ENCODE measurements around the gene CBR3.
A peak's percentile ranks its signal among the peaks of the same experiment; 100 is the strongest.

Gene CBR3

GRCh38 chr21:36156339-36156814, 21.5 kb downstream of the CBR3 start:
- Mint-ChIP-seq H3K27me3 (ENCODE audit: low read depth, poor library complexity) (peaks cover 67% of the 10 kb centered on the region), H3K4me1 (peaks cover 12% of the 10 kb centered on the region), H3K4me3 (peak overlapping the region; percentile 77), H3K9me3 (peaks cover 5% of the 10 kb centered on the region), H3K27ac (no peak overlapping the region), H3K36me3 (ENCODE audit: low read depth) (peaks cover 5% of the 10 kb centered on the region)
- TF ChIP-seq CTCF (IDR thresholded peaks at IDR 0.05), result no peak
- peak; percentile 100 for DNase-seq

- Mint-ChIP-seq H3K4me1 (peaks cover 12% of the 10 kb centered on the region), H3K27ac (no peak within 1 kb of the TSS), H3K27me3 (ENCODE audit: low read depth, poor library complexity) (peaks cover 72% of the 10 kb centered on the region), H3K9me3 (peaks cover 5% of the 10 kb centered on the region), H3K4me3 (peak within 1 kb of the TSS; percentile 77), H3K36me3 (ENCODE audit: low read depth) (peaks cover 5% of the 10 kb centered on the region)
- no peak for DNase-seq
- no peak for TF ChIP-seq CTCF (IDR thresholded peaks at IDR 0.05)
These were observed 22.2 kb downstream of the CBR3 start, which contains the start of gene DOP1B for GRCh38 chr21:36156815-36157670. Gene DOP1B (plus strand): TSS chr21:36156824. CDS start chr21:36164734, 7,910 bp downstream.

- peaks cover 74% of the 10 kb centered on the region for H3K27me3 Mint-ChIP-seq (ENCODE audit: low read depth, poor library complexity)
- H3K9me3 Mint-ChIP-seq, result no peaks in the 10 kb centered on the region
- peaks cover 25% of the 10 kb centered on the region for H3K4me1 Mint-ChIP-seq
- peaks cover 5% of the 10 kb centered on the region for H3K36me3 Mint-ChIP-seq (ENCODE audit: low read depth)
- H3K27ac Mint-ChIP-seq, result no peak overlapping the region
- H3K4me3 Mint-ChIP-seq, result no peak overlapping the region
- DNase-seq, result no peak
- TF ChIP-seq CTCF (IDR thresholded peaks at IDR 0.05), result no peak
These were observed 24.6 kb downstream of the CBR3 start for GRCh38 chr21:36159356-36159921.

- no peak for DNase-seq
- Mint-ChIP-seq H3K27me3 (ENCODE audit: low read depth, poor library complexity) (peaks cover 61% of the 10 kb centered on the region), H3K4me1 (peaks cover 28% of the 10 kb centered on the region), H3K4me3 (no peak overlapping the region), H3K36me3 (ENCODE audit: low read depth) (peaks cover 5% of the 10 kb centered on the region), H3K9me3 (no peaks in the 10 kb centered on the region), H3K27ac (no peak overlapping the region)
- TF ChIP-seq CTCF (IDR thresholded peaks at IDR 0.05), result no peak
These were observed 25.9 kb downstream of the CBR3 start for GRCh38 chr21:36160850-36161178.

GRCh38 chr21:36162631-36163030, 27.8 kb downstream of the CBR3 start:
- peaks cover 5% of the 10 kb centered on the region for H3K36me3 Mint-ChIP-seq (ENCODE audit: low read depth)
- H3K9me3 Mint-ChIP-seq, result no peaks in the 10 kb centered on the region
- no peak for TF ChIP-seq CTCF (IDR thresholded peaks at IDR 0.05)
- H3K4me3 Mint-ChIP-seq, result no peak overlapping the region
- no peak for DNase-seq
- peaks cover 35% of the 10 kb centered on the region for H3K4me1 Mint-ChIP-seq
- H3K27ac Mint-ChIP-seq, result no peak overlapping the region
- H3K27me3 Mint-ChIP-seq (ENCODE audit: low read depth, poor library complexity), result peaks cover 57% of the 10 kb centered on the region
